M059J (cell line): ENCODE measurements around the gene C5orf58. TPM values are rescaled to one million over a fixed set of nuclear protein-coding genes. Genes with fewer than 3 reads are reported as not detected.

Experiments
- DNase-seq: peaks from one replicate; pipeline ENCODE4 v3.0.0-alpha.2; 2012; ENCODE audit warnings: low read depth
- total RNA-seq: library from RNA; depleted of rRNA; stranded (reverse); fragments of >200 nt; shearing (Covaris generic); gene quantifications from 2 replicates; pipeline ENCODE4 v1.2.3, GENCODE V29; 2014

Gene C5orf58
- total RNA-seq, 1 experiment from 2014 or later = not detected

DNA sequence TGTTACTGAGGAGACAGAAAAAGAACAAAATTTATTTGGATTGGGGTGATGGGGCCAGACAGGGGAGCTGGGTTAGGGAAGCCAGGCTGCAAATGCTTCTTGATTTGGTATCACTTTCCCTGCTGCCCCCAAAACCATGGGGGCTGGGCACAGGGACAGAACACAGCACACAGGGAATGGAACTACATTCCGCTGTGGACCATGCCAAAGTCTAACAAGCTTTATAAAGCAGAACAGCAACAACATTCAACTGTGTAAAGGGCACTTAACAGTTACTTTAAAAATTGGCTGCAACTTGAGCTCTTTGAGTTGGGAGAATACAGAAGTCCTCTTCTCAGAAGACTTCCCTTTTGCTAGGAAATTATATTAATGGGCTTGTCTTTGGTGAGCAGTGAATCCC is 23.8 kb downstream of the C5orf58 start:
- DNase-seq = no peak

DNA sequence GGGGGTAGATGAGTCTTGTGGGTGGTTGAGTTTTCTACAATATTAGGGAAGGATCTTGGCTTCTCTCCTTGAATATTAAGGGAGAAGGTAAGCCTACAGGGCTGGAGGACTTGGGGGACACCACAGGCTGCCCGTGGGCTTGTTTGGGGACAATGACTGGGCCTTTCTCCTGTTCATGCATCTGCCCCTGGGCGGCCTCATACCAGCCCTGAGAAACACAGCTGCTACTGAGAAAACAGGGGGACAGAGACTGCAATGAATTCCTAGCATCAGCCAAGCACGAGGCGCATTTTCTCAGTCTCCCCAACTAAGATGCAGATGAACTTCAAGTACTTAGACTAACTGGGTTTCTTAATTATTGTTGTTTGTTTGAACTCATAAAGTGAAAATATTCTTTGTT is 24.6 kb downstream of the C5orf58 start:
- no peak for DNase-seq

GRCh38 chr5:170261528-170262043 is 28.8 kb downstream of the C5orf58 start:
- DNase-seq = no peak

DNA sequence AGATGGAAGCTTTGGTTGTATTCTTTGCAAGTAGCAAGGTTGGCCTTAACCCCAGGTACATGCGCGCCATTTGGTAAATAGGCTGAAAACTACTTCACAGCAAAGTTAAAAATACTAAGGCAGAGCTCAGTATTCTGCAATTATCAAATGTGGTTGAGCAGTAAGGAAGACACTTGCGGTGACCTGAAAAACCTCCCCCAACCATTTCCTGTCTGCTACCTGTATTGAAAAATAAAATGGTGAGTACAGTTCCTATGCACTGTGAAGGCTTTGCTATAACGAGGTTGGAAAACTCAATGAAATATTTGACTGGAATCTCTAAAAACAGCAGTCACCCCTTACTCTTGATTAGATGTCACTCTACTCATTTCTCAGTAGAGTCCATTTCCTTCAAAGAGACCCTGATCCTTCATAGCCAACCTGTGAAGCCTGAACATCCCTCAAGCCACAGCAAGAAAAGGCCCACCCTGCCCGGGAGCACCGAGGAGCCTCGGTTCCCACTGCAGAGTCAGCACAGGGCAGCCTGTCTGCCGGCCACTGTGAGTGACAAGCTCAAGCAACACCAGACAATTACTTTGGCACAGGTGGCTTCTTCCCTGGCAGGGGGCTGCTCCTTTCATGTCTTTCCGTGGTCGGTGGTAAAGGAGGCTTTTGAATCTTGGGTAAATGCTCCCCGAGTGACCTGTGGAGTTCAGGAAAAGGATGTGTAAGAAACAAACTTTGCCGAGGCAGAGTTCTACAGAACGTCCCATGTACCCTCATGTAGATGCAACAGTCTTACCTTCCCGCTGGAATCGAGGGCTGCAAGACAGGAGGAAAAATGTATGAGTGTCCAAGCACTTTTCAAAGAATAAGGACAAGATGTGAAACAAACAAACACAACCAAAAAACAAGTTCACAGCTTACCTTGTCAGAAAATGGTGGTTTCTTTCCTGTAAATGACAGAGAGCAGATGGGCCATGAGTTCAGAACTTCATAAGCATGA is 29.6 kb downstream of the C5orf58 start:
- no peak for DNase-seq

GRCh38 chr5:170263906-170264305 is 31.1 kb downstream of the C5orf58 start:
- no peak for DNase-seq

GRCh38 chr5:170265522-170265921 is 32.7 kb downstream of the C5orf58 start:
- no peak for DNase-seq

GRCh38 chr5:170266570-170267381 is 34.0 kb downstream of the C5orf58 start:
- no peak for DNase-seq

GRCh38 chr5:170267431-170268152 is 34.8 kb downstream of the C5orf58 start:
- peak; percentile 69 for DNase-seq

DNA sequence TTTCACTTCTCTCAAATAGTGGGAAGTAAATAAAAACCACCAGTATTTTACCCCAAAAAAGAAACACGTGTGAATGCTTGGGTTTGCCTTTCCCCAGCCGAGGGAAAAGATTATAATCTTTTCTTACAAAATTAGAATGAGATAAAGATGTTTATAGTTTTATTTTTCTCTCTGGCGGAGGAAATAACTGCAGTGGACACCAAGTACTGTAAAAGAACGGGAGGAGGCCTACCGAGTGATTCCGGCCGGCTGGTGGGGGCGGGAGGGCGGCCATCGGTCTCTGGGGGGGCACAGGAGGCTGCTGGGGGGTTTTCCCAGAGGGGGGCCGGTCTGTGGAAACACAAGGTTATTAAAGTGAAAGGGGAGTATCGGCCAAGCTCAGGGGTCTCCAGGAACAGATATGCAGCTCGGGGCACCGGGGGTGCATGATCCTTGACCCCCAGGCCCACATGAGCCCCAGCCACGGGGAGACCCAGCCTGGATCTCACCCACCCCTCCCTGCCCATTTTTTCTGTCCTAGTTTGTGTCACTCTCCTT is 35.4 kb downstream of the C5orf58 start:
- DNase-seq = no peak

DNA sequence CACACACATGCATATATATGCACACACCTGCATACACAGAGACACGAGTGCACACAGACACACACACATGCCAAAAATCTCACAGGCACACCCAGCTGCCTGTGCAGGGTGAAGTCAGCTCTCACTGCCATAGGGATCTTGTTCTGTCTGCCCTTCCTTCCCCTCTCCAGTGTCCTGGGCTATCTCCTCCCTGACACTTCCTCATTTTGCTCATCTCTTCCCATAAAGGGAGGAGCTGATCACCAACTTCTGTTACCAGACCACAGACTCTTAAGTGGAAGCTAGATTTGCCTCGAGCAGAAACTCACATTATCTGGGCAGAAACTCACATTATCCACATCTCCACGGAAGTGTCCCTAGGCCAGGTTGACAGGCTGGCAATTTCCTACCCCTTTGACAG is 36.1 kb downstream of the C5orf58 start:
- DNase-seq = no peak

DNA sequence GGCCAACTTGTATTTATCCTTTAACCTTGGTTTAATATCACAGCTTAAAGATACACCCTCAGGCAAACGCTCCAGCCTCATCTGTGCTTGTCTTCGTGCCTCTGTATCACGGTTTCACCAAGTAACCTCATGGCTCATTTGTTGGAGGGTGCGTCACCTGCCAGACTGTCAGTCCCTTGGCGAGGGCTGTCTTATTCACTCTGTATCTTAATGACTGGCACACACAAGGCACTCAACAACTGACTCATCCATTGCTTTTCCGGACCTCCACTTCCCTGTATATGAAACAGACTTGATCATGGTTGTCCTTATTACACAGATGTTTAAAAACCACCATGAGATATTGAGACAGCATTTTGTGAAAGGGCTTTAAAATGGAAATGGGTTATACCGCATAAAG is 36.8 kb downstream of the C5orf58 start:
- DNase-seq = peak; percentile 83

- DNase-seq = no peak
Observed at GRCh38 chr5:170270293-170271069, 37.7 kb downstream of the C5orf58 start.

DNA sequence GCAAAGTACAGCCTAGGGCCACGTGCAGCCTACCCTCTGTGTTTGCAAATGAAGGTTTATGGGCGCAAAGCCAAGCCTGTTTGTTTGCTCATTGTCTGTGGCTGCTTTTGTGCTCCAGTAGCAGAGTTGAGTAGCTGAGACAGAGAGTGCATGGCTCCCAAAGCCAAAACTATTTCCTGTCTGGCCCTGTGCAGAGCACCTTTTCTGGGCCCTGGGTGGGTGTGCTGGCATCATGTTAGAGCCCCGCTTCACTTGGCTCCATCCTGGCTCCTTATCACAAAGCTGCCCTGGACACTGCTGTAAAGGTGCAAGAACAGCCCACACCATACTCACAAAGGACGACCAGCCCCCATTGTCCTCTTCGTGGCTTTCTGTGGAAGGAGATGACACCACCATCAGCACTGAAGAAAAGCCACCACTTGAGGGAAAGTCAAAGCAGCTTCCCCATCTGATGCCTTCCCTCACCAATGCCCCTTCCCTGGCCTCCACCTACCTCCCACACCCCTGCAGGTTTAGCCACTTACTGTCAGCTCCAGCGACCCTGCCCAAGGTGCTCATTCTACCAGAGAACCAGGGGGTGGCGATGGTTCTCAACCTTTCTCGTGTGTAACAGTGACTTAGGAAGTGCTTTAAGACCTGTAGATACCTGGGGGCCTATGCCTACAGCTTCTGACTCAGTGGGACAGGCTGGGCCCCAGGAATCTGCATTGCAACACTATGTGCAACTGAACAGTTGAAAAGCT is 41.4 kb downstream of the C5orf58 start:
- peak; percentile 31 for DNase-seq

GRCh38 chr5:170275376-170275994 is 42.7 kb downstream of the C5orf58 start:
- no peak for DNase-seq

GRCh38 chr5:170276140-170276539 is 43.4 kb downstream of the C5orf58 start:
- DNase-seq = no peak

GRCh38 chr5:170277867-170278281 is 45.1 kb downstream of the C5orf58 start:
- DNase-seq = no peak

DNA sequence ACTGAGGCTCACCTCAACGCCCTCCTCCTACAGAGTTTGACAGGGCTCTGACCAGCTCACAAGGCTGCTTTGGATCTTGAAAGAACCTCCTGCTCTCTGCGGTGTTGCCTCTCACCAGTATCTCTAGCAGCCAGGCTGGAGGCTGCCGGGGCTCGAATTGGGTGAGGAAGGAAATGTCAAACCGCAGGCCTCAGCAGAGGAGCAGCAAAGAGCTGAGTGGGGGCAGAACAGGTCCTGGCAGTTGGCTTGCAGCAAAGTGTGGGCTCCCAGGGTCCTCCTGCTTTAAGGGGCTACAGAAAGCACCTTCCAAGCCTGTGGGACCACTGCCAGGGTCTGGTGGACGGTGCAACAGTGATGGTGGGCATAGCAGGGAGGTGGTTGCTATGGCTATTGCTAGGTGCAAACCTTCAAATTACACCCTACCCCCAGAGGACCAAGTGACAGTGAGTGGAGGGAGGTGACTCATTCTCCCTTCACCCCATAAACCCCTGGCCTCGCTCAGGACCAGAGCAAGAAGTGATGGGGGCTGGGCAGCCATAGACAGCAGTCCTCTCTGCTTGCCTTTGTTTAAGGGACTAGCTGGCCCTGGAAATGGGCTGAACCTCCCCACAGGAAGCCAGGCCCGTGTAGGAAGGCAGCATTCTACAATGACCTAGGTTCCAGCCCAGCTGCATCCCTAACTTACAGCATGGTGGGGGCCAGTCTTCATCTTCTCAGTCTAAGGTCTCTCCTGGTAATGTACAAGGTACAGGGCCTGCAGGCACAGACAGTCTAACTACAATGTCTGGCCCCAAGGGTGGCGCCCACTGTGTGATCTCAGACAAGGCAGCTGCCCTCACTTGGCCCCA is 46.0 kb downstream of the C5orf58 start:
- peak; percentile 63 for DNase-seq

DNA sequence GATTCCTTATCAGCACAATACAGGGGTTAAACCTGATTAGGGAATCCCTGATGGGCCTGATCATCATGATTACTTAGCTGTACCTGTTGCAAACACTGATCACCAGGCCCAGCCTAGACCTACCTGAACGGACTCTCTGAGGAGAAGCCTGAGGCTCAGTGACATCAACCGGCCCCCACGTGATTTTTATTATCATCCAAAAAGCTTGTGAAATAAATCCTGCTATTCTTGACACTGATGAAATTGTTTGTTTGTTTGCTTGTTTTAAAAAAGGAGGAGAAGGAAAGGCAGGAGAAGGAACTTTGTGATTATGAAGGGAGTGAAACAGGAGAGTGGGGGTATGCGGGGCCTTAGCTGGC is 46.7 kb downstream of the C5orf58 start:
- DNase-seq = no peak
